Measurements from ENCODE around the gene COL16A1. TPM values are rescaled to one million over a fixed set of nuclear protein-coding genes. Genes with fewer than 3 reads are reported as not detected.

Gene COL16A1
- total and polyA plus RNA-seq, 3 experiments from 2014 or later, result 0.85 TPM; not detected in 2

DNA sequence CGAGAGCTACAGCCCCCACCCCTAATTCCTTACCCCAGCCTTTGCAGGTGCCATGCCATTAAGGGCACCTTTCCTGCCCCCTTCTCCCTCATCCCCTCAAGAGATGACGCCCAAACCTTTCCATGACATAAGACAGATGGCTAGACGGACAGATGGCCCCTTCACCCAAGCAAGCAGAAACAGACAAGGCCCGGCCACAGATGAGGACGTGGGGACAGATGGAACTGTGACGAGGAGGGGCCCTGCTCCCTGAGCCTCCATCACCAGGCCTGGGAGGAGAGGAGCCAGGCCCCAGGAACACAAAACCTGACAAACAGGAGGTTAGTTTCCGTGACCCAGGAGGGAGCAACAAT lies 34.4 kb downstream of the COL16A1 start:
- no peak for DNase-seq
- Mint-ChIP-seq H3K9me3 (no peaks in the 10 kb centered on the region), H3K4me3 (peak overlapping the region in 2 of 7 donors; percentile 60 to 82), H3K4me1 (peaks cover 5 to 13% (median 5%) of the 10 kb centered on the region in 3 donors), H3K27me3 (peaks cover 11 to 20% of the 10 kb centered on the region in 2 donors), H3K36me3 (no peaks in the 10 kb centered on the region), H3K27ac (no peak overlapping the region)
- no peak overlapping the region for H3K27ac ChIP-seq (ENCODE audit: low read depth, low read length)
- peaks cover 3% of the 10 kb centered on the region for H3K4me1 ChIP-seq (ENCODE audit: insufficient read depth, low read length)
- H3K36me3 ChIP-seq (ENCODE audit: insufficient read depth, low read length), result no peaks in the 10 kb centered on the region
- no peak overlapping the region for H3K4me3 ChIP-seq (ENCODE audit: low read length)
- ChIA-PET POLR2A (no interaction called here), CTCF (no interaction called here)
- H3K27me3 ChIP-seq (ENCODE audit: insufficient read depth, low read length, poor library complexity, severe bottlenecking), result peaks cover 6% of the 10 kb centered on the region
- no peaks in the 10 kb centered on the region for H3K9me3 ChIP-seq (ENCODE audit: low read length)

DNA sequence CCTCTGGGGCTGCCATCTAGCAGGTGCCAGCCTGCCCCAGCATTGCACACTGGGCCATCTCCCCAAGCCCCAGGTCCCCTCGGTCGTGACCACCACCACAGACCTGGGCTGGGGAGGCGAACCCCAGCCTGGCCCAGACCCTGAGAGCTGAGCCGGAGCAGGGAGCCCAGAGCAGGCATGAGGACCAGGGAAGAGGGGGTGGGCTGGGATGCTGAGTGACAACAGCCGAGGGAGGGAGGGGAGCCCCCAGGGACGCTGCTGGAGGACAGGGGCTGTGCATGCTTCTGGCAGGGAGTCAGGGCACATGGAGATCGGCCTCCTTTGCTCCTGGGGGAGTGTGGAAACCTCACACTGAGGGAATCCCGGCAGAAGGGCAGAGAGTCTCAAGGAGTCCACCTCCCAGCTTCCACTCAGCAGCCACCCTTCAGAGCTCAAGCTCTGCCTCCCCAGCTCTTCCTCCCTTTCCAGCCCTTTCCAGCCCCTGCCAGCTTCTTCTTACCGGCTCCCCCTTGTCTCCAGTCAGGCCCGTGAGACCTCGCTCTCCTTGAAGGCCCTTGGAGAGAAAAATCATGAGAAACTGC lies 35.4 kb downstream of the COL16A1 start:
- ChIA-PET CTCF (interaction anchor here (2.1 kb wide), 1 partner anchor 120 kb away, joined by 10 read pairs; no protein-coding TSS in a partner anchor), POLR2A (no interaction called here)
- Histone ChIP-seq H3K4me1 (ENCODE audit: insufficient read depth, low read length) (peaks cover 3% of the 10 kb centered on the region), H3K9me3 (ENCODE audit: low read length) (no peaks in the 10 kb centered on the region), H3K4me3 (ENCODE audit: low read length) (no peak overlapping the region), H3K27me3 (ENCODE audit: insufficient read depth, low read length, poor library complexity, severe bottlenecking) (peaks cover 6% of the 10 kb centered on the region), H3K27ac (ENCODE audit: low read depth, low read length) (no peak overlapping the region), H3K36me3 (ENCODE audit: insufficient read depth, low read length) (no peaks in the 10 kb centered on the region)
- H3K4me1 Mint-ChIP-seq, result peaks cover 5 to 13% (median 5%) of the 10 kb centered on the region in 3 donors
- H3K27ac Mint-ChIP-seq, result no peak overlapping the region
- no peaks in the 10 kb centered on the region for H3K36me3 Mint-ChIP-seq
- DNase-seq, result no peak
- H3K27me3 Mint-ChIP-seq, result peaks cover 11 to 20% of the 10 kb centered on the region in 2 donors
- no peaks in the 10 kb centered on the region for H3K9me3 Mint-ChIP-seq
- no peak overlapping the region for H3K4me3 Mint-ChIP-seq

DNA sequence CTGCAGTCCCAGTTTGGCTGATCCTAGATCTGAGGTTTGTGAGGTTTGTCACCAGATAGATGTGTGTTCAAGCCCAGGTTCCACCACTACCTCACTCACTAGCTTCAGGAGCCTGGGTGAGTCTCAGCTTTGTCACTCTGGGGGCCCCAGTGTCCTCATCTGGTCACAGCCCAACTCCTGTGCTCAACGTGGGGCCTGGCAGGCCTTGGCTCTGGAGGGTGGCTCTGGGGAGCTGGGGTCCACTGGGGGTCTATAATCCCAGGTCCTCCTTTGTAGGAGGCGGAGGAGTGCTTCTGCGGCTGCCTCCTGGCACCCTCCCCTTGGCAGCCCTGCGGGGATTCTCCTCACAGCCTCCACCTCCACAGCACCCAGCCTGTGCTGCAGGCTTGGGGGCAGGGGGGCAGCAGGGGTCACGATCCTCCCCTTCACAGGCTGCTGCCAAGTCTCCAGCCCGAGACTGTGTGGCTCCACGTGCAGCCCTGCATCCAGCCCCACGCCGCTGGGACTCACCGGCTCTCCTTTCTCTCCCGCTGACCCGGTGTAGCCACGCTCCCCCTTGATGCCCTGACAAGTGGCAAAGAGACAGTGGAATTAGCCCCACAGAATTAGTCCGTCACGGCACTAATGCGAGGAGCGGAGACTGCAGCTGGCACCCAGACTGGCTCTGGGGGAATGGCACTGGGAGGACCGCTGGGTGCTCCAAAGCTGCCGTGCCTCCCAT lies 36.6 kb downstream of the COL16A1 start:
- peaks cover 6% of the 10 kb centered on the region for H3K27me3 ChIP-seq (ENCODE audit: insufficient read depth, low read length, poor library complexity, severe bottlenecking)
- DNase-seq, result no peak
- no peak overlapping the region for H3K4me3 ChIP-seq (ENCODE audit: low read length)
- H3K27ac ChIP-seq (ENCODE audit: low read depth, low read length), result no peak overlapping the region
- no peaks in the 10 kb centered on the region for H3K9me3 ChIP-seq (ENCODE audit: low read length)
- peaks cover 3% of the 10 kb centered on the region for H3K4me1 ChIP-seq (ENCODE audit: insufficient read depth, low read length)
- ChIA-PET CTCF (interaction anchor here (1.4 to 2.1 kb wide), 2 partner anchors 79 to 121 kb away, joined by 3 to 10 read pairs; no protein-coding TSS in a partner anchor), POLR2A (no interaction called here)
- Mint-ChIP-seq H3K4me1 (peaks cover 5 to 13% (median 5%) of the 10 kb centered on the region in 3 donors), H3K27me3 (peaks cover 11 to 23% of the 10 kb centered on the region in 2 donors), H3K4me3 (no peak overlapping the region), H3K9me3 (no peaks in the 10 kb centered on the region), H3K27ac (peak overlapping the region in 1 of 8 donors; percentile 33), H3K36me3 (no peaks in the 10 kb centered on the region)
- H3K36me3 ChIP-seq (ENCODE audit: insufficient read depth, low read length), result no peaks in the 10 kb centered on the region

DNA sequence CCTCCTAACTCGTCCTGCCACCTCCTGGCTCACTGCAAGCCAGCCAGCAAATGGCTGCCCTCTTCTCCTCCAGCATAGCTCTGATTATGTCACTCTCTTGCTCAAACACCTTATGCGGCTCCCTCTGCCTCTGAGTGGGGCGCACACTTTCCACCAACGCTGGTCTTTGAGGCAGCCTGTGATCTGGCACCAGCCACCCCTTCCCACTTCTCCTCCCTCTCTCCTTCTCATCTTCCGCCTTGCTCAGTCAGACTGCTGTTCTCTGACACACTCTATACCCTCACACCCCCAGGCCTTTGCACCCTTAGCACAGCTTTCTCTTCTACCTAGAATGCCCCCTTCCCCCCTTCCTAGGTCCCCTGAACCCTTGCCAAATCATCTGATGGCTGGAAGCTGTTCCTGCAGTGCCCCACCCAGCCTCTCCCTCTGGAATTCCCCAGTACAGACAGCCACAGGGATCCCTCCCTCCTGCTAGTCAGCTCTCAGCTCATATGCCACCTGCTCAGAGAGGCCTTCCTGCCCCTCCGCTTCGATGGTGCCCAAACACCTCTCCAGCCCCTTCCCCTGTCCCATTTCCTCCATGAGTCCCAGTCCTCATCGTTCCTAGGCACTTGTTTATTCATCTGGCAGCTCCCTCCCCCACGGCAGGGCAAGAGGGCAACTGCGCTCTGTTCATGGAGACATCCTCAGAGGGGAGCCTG lies 37.4 kb downstream of the COL16A1 start:
- Mint-ChIP-seq H3K4me3 (no peak overlapping the region), H3K27me3 (peaks cover 11 to 23% of the 10 kb centered on the region in 2 donors), H3K9me3 (no peaks in the 10 kb centered on the region), H3K4me1 (peaks cover 5 to 13% (median 5%) of the 10 kb centered on the region in 3 donors), H3K36me3 (no peaks in the 10 kb centered on the region), H3K27ac (peak overlapping the region in 3 of 8 donors; percentile 11 to 48 (median 38))
- ChIA-PET POLR2A (no interaction called here), CTCF (interaction anchor here (1.1 to 8.4 kb wide), 4 partner anchors 8 to 123 kb away, joined by 3 to 89 read pairs (median 6); no protein-coding TSS in a partner anchor)
- Histone ChIP-seq H3K9me3 (ENCODE audit: low read length) (no peaks in the 10 kb centered on the region), H3K27me3 (ENCODE audit: insufficient read depth, low read length, poor library complexity, severe bottlenecking) (peaks cover 6% of the 10 kb centered on the region), H3K36me3 (ENCODE audit: insufficient read depth, low read length) (no peaks in the 10 kb centered on the region), H3K4me1 (ENCODE audit: insufficient read depth, low read length) (peaks cover 3% of the 10 kb centered on the region), H3K4me3 (ENCODE audit: low read length) (no peak overlapping the region), H3K27ac (ENCODE audit: low read depth, low read length) (no peak overlapping the region)
- DNase-seq, result no peak

DNA sequence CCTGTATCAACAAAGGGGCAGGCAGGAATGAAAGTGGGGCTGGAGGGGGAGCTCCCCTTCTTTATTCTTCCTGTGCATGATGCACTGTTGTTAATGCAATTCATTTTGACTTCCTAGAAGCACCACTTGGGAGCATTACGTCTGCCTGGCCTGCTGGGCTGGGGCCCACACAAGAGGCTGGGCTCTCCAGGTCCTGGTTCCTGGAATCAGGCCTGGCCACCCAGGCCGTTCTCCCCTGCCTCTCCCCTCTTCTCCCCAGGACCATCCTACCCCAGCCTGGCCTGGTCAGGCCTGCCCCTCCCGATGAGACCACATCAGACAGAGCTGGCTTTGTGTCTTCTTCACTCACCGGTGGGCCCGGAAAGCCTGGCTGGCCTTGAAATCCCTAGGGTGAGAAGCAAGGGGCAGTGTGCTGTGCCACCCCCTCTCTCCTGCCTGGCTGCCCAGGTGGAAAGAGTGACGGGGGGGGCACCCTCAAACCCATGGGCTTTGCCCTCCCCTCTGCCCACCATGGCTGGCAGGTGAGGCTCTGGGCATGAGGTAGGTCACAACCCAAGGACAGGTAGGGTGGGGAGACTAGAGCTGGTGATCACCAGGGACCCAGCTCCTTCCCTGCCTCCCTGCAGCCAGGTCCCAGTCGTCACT lies 38.5 kb downstream of the COL16A1 start:
- POLR2A ChIA-PET, result no interaction called here
- no peak overlapping the region for H3K27ac Mint-ChIP-seq
- H3K27me3 Mint-ChIP-seq, result peaks cover 11 to 18% of the 10 kb centered on the region in 2 donors
- no peak for DNase-seq
- CTCF ChIA-PET, result interaction anchor here (0.6 to 8.4 kb wide), 6 partner anchors 36 to 298 kb away, joined by 3 to 89 read pairs (median 4); no protein-coding TSS in a partner anchor
- H3K9me3 Mint-ChIP-seq, result no peaks in the 10 kb centered on the region
- peaks cover 3% of the 10 kb centered on the region for H3K4me1 ChIP-seq (ENCODE audit: insufficient read depth, low read length)
- no peaks in the 10 kb centered on the region for H3K36me3 Mint-ChIP-seq
- H3K27me3 ChIP-seq (ENCODE audit: insufficient read depth, low read length, poor library complexity, severe bottlenecking), result peaks cover 6% of the 10 kb centered on the region
- H3K4me1 Mint-ChIP-seq, result peaks cover 4 to 9% (median 5%) of the 10 kb centered on the region in 3 donors
- no peak overlapping the region for H3K27ac ChIP-seq (ENCODE audit: low read depth, low read length)
- H3K36me3 ChIP-seq (ENCODE audit: insufficient read depth, low read length), result no peaks in the 10 kb centered on the region
- no peak overlapping the region for H3K4me3 ChIP-seq (ENCODE audit: low read length)
- no peaks in the 10 kb centered on the region for H3K9me3 ChIP-seq (ENCODE audit: low read length)
- no peak overlapping the region for H3K4me3 Mint-ChIP-seq

DNA sequence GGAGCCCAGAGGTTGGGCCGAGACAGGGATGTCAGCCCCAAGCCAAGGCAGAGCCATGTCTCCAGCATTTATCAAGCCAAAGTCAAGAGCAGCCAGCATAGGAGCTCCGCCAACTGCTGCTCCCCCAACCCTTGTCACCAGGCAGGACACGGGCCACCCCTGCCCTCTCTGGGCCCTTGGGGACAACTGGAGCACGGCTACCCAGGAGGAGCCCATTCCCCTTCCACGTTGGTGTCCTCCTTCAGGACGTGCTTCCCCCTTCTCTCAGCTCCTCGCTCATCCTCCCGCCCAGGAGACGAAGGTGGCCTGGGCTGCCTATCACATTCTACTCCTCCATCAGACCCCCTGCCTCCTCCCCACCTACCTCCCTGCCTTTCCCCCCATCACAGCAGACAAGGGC lies 39.3 kb downstream of the COL16A1 start:
- H3K4me3 ChIP-seq (ENCODE audit: low read length), result no peak overlapping the region
- no peaks in the 10 kb centered on the region for H3K36me3 ChIP-seq (ENCODE audit: insufficient read depth, low read length)
- H3K4me1 ChIP-seq (ENCODE audit: insufficient read depth, low read length), result no peaks in the 10 kb centered on the region
- H3K4me1 Mint-ChIP-seq, result peaks cover 0 to under 1% (median 0%) of the 10 kb centered on the region in 3 donors
- no peaks in the 10 kb centered on the region for H3K27me3 ChIP-seq (ENCODE audit: insufficient read depth, low read length, poor library complexity, severe bottlenecking)
- POLR2A ChIA-PET, result interaction anchor here (0.6 kb wide), 1 partner anchor 17 kb away, joined by 5 read pairs; no protein-coding TSS in a partner anchor
- H3K36me3 Mint-ChIP-seq, result no peaks in the 10 kb centered on the region
- H3K27me3 Mint-ChIP-seq, result peaks cover 5 to 12% of the 10 kb centered on the region in 2 donors
- DNase-seq, result no peak
- H3K9me3 ChIP-seq (ENCODE audit: low read length), result no peaks in the 10 kb centered on the region
- H3K9me3 Mint-ChIP-seq, result no peaks in the 10 kb centered on the region
- CTCF ChIA-PET, result interaction anchor here (0.5 to 8.4 kb wide), 10 partner anchors 10 to 299 kb away, joined by 3 to 89 read pairs (median 3); no protein-coding TSS in a partner anchor
- no peak overlapping the region for H3K27ac Mint-ChIP-seq
- no peak overlapping the region for H3K27ac ChIP-seq (ENCODE audit: low read depth, low read length)
- no peak overlapping the region for H3K4me3 Mint-ChIP-seq

DNA sequence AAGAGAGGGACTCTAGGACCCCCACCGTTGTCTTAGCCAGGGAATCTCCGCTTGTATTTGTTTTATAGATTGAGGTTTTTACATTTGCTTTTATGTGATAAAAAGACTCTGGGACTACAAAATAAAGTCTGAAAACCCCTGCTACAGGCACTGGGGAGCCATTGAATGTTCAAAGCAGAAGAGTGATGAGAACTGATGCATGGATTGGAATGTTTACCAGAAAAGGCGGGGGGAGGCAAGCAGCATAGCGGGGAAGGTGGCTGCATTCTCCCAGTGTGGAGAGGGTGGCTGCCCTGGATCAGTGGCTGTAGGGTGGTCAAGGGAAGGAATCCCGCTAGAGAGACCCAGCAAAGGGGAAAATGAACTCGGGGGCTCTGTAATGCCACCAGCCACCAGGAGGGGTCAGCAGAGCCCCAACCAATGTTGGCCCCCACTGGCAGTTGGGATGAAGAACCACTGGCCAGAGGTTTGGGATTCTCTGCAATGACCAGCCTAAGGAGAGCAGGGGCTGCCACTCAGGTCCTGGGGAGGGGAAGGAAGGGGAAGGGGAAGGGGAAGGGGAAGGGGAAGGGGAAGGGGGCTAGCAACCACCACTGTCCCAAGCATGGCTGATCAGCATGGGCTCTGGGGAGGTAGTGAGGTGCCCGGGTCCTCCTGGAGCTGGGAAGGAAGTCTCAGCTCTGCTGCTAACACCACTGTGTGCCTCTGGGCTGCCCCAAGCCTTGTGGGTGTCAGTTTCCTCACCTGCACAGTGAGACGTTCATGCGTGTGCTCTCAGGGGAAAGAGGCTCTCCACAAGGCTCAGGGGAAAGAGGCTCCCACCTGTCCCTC lies 40.0 kb downstream of the COL16A1 start:
- no peak overlapping the region for H3K4me3 Mint-ChIP-seq
- H3K27ac Mint-ChIP-seq, result peak overlapping the region in 1 of 8 donors; percentile 3
- H3K9me3 Mint-ChIP-seq, result no peaks in the 10 kb centered on the region
- ChIA-PET CTCF (interaction anchor here (0.5 to 8.4 kb wide), 16 partner anchors 9 to 398 kb away, joined by 3 to 89 read pairs (median 3); partner anchors contain the start of gene COL16A1), POLR2A (interaction anchor here (0.6 kb wide), 1 partner anchor 16 kb away, joined by 5 read pairs; no protein-coding TSS in a partner anchor)
- H3K4me3 ChIP-seq (ENCODE audit: low read length), result no peak overlapping the region
- peak; percentile 43 to 64 (median 54) for DNase-seq
- no peaks in the 10 kb centered on the region for H3K4me1 Mint-ChIP-seq
- no peaks in the 10 kb centered on the region for H3K36me3 Mint-ChIP-seq
- peaks cover 1 to 5% of the 10 kb centered on the region in 2 donors for H3K27me3 Mint-ChIP-seq
- no peaks in the 10 kb centered on the region for H3K4me1 ChIP-seq (ENCODE audit: insufficient read depth, low read length)
- H3K36me3 ChIP-seq (ENCODE audit: insufficient read depth, low read length), result no peaks in the 10 kb centered on the region
- no peaks in the 10 kb centered on the region for H3K9me3 ChIP-seq (ENCODE audit: low read length)
- no peaks in the 10 kb centered on the region for H3K27me3 ChIP-seq (ENCODE audit: insufficient read depth, low read length, poor library complexity, severe bottlenecking)
- no peak overlapping the region for H3K27ac ChIP-seq (ENCODE audit: low read depth, low read length)

Measured in CD8-positive, alpha-beta memory T cell (primary cell).